ENCODE data around the gene INPP5J. TPM values are rescaled to one million over a fixed set of nuclear protein-coding genes. Genes with fewer than 3 reads are reported as not detected.

The INPP5J gene
- total and polyA plus RNA-seq, 10 of the 15 experiments (the other 5 are each of a cell fraction or from before 2014, with no cell fraction given), result 0.18 to 2.8 (median 1.5) TPM; not detected in 1

GRCh38 chr22:31082606-31083376 lies 40.0 kb upstream of the INPP5J start:
- RAD21 ChIA-PET (ENCODE audit: unreplicated experiment), result interaction anchor here (1.0 to 3.9 kb wide), 7 partner anchors 19 to 448 kb away, joined by 3 to 34 read pairs (median 4); partner anchors contain the start of genes MORC2 and TUG1
- FAIRE-seq (no peak), ATAC-seq (no peak), DNase-seq (ENCODE audit: low read depth, low spot score) (no peak)
- peak overlapping the region; percentile 90; the same call in 1 of the 2 replicates for H3K4me3 ChIP-seq
- intact Hi-C loops (cut with micrococcal nuclease; ENCODE audit: unreplicated experiment), result loop anchor here (1.0 to 10.0 kb wide), 5 partner anchors 110 to 448 kb away; partner anchors contain the start of genes PIK3IP1 and SLC35E4
- TF ChIP-seq CTCF (IDR thresholded peaks at IDR 0.05 in 2 of 3, conservative IDR thresholded peaks at IDR 0.05 in 1 of 3; ENCODE audit: control insufficient read depth in 2 of 3, extremely low read depth in 1 of 3, insufficient read depth in 1 of 3, low read depth in 3 of 3, low read length in 3 of 3) (peak; percentile 37 to 61 (median 42); a peak in 5 of 6 replicates), YY1 (IDR thresholded peaks at IDR 0.05; ENCODE audit: low read depth, low read length) (0 out of 2 replicates have a peak, but pooled peaks have one; percentile 14), BACH1 (IDR thresholded peaks at IDR 0.05; ENCODE audit: borderline replicate concordance) (no peak), CREB1 (IDR thresholded peaks at IDR 0.05; ENCODE audit: low read depth) (no peak), IRF3 (IDR thresholded peaks at IDR 0.05) (no peak), SMC3 (IDR thresholded peaks at IDR 0.05; ENCODE audit: borderline replicate concordance, low read length) (peak; percentile 21; the same call in 1 of the 2 replicates), MTA2 (IDR thresholded peaks at IDR 0.05; ENCODE audit: low read depth) (no peak)
- H3K79me2 ChIP-seq (ENCODE audit: control insufficient read depth, insufficient read depth, low read length), result peaks cover 11% of the 10 kb centered on the region
- SMC1A ChIA-PET (ENCODE audit: uncharacterized antibody, unreplicated experiment), result interaction anchor here (0.8 to 1.7 kb wide), 3 partner anchors 11 to 209 kb away, joined by 3 to 5 read pairs (median 3); partner anchors contain the start of genes PIK3IP1 and TUG1
- in situ Hi-C loops (cut with MboI), result loop anchor here (5.0 kb wide), 1 partner anchor 115 kb away; the partner anchor contains the start of genes MORC2 and TUG1
- peaks cover 28% of the 10 kb centered on the region for H3K4me1 ChIP-seq (ENCODE audit: control insufficient read depth, insufficient read depth, low read length)
- no peaks in the 10 kb centered on the region for H3K36me3 ChIP-seq (ENCODE audit: control insufficient read depth in 2 of 2, insufficient read depth in 2 of 2, low read length in 1 of 2)
- peak overlapping the region; percentile 98 for H3K4me2 ChIP-seq (ENCODE audit: control insufficient read depth, insufficient read depth)
- 95% methylated on average over 11 of the region's 11 CpGs for WGBS (ENCODE audit: insufficient coverage, insufficient replicate concordance, low lambda C conversion rate, missing lambda C conversion rate)
- POLR2A ChIA-PET, result interaction anchor here (0.6 to 2.6 kb wide), 7 partner anchors 10 to 492 kb away, joined by 3 to 7 read pairs (median 6); partner anchors contain the start of genes PES1, SFI1 and TUG1
- no peaks in the 10 kb centered on the region for H3K9me3 ChIP-seq (replicated peaks; ENCODE audit: control insufficient read depth, insufficient read depth, low read length)
- CTCF ChIA-PET, result interaction anchor here (0.6 to 7.9 kb wide), 18 partner anchors 13 to 448 kb away, joined by 3 to 59 read pairs (median 4); partner anchors contain the start of genes MORC2, SELENOM and TUG1
- H3K9ac ChIP-seq (ENCODE audit: control insufficient read depth, insufficient read depth, low read length), result no peak overlapping the region
- BruUV-seq (replicated peaks), result no TSS peak
- no peak overlapping the region; the same call in 1 of the 2 replicates for H3K27ac ChIP-seq (ENCODE audit: control insufficient read depth, insufficient read depth)
- no peaks in the 10 kb centered on the region for H3K27me3 ChIP-seq (replicated peaks in 1 of 2; ENCODE audit: control insufficient read depth in 2 of 2, insufficient read depth in 2 of 2, low read length in 1 of 2)
- no peaks in the 10 kb centered on the region for H4K20me1 ChIP-seq (ENCODE audit: control insufficient read depth, insufficient read depth)
- H2AFZ ChIP-seq (ENCODE audit: control insufficient read depth, low read depth, low read length), result no peak overlapping the region

All from GM12878 (cell line).